NCI-H1048 (cell line): ENCODE data around the gene PIK3R5.
"Not testable (repeated sequence)": the region's sequence is repeated elsewhere in the genome, so short reads cannot be mapped to it uniquely, and the experiment has no call there.

Source experiments
- DNase-seq: peaks from one replicate; lab custom pipeline; 2025; lab: John Stamatoyannopoulos, UW

PIK3R5 gene, protein sequence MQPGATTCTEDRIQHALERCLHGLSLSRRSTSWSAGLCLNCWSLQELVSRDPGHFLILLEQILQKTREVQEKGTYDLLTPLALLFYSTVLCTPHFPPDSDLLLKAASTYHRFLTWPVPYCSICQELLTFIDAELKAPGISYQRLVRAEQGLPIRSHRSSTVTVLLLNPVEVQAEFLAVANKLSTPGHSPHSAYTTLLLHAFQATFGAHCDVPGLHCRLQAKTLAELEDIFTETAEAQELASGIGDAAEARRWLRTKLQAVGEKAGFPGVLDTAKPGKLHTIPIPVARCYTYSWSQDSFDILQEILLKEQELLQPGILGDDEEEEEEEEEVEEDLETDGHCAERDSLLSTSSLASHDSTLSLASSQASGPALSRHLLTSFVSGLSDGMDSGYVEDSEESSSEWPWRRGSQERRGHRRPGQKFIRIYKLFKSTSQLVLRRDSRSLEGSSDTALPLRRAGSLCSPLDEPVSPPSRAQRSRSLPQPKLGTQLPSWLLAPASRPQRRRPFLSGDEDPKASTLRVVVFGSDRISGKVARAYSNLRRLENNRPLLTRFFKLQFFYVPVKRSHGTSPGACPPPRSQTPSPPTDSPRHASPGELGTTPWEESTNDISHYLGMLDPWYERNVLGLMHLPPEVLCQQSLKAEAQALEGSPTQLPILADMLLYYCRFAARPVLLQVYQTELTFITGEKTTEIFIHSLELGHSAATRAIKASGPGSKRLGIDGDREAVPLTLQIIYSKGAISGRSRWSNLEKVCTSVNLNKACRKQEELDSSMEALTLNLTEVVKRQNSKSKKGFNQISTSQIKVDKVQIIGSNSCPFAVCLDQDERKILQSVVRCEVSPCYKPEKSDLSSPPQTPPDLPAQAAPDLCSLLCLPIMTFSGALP

DNA sequence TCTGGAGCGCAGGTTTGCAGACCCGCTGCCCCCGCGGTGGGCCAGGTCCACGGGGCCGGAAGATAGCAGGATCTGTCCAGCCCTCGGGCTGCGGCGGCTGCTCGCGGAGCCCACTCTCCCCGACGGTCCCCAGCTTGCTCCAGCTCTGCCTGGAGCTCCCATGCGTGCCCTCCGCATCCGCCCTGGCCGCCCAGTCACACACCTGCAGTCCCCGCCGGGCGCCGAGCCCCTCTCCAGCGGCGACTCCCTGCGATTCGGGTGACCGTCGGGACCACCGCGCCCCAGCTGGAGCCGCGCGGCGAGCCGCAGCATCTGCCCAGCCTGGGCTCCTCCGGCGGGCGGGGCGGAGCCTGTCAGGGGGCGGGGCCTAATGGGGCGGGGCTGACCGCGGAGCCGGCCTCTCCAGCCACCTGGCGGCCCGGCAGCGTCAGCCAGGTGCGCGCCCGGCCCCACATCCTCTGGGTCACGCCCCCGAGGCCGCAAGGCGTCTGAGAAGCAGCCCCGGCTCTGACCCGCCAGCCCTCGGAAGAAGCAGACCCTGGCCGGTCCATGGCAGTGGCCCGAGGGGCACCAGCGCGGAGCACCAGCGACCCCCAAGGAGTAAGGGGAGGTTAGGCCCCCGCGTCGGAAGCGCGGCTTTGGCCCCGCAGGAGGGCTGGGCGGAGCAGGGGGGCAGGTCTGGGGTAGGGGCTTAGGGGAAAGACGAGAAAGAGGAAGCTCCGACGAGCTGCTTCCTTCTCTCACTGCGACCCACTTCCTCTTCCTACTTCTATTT, at the start of gene PIK3R5:
TSS of gene PIK3R5 (minus strand) at position 314 of the 775 bp plus-strand sequence. CDS start 54,213 bp downstream, outside the sequence.
- DNase-seq: no peak

DNA sequence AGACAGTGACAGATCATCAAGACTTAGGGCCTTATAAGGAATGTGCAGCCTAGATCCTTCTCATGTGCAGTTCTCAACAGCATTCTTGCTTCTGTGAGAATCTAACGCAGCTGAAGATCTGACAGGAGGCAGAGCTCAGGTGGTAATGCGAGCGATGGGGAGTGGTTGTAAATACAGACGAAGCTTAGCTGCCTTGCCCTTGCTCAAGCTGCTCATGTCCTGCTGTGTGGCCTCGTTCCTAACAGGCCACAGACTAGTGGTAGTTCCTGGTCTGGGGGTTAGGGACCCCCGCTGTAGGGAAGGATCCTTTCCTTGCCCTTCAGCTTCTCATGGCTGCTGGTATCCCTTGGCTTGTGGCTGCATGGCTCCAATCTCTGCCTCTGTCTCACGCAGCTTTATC, 45.5 kb upstream of the PIK3R5 start:
- no peak for DNase-seq

DNA sequence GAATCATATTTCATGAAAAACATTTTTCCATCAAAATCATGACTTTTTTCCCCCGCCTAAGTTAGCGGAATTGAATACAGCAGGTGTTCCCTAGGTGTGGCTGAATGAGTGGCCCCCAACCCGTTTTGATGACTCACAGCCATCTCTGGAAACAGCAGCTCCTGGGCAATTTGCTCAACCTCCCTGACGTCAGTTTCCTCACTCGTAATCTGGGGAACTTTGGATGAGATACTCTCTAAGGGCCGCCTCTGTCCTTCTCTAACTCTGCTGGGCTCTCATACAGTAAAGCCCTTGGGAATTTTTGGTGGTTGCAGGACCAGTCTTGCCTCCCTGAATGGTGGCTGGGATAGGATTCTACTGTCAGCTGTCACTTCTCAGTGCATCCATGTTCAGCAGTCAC, 44.2 kb upstream of the PIK3R5 start:
- no peak for DNase-seq

DNA sequence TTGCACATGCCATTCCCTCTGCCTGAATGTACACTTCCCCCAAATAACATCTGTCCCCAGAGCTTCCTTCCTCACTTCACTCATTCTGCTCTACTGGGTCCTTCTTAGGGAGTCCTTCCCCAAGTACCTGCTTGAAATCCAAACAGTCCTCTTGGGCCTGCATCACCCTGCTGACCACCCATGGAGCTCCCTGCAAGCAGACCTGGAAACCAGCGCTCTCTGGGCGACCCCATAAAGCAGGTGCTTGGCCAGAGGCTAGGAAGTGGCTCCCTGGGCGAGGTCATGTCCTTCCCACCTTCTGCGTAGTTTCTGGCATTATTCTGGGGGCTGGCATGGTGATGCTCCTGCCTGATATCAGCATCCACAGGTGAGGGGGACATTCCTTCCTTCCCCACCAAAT, 43.6 kb upstream of the PIK3R5 start:
- DNase-seq: no peak

DNA sequence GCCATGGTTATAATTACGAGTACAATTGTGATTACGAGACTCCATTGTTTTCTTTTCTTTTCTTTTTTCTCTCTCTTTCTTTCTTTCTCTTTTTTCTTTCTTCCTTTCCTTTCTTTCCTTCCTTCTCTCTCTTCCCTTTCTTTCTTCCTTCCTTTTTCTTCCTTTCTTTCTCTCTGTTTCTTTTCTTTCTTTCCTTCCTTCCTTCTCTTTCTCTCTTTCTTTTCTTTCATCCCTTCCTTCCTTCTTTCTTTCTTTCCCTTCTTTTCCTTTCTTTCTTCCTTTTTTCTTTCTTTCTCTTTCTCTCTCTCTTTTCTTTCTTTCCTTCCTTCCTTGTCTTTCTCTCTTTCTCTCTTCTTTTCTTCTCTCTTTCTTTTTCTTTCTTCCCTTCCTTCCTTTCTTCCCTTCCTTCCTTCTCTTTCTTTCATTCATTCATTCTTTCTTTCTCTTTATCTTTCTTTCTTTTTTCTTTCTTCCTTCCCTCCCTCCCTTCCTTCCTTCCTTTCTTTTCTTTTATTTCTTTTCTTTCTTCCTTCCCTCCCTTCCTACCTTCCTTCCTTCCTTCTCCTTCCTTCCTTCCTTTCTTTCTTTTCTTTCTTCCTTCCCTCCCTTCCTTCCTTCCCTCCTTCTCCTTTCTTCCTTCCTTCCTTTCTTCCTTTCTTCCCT, 41.7 kb upstream of the PIK3R5 start:
- DNase-seq: no peak

DNA sequence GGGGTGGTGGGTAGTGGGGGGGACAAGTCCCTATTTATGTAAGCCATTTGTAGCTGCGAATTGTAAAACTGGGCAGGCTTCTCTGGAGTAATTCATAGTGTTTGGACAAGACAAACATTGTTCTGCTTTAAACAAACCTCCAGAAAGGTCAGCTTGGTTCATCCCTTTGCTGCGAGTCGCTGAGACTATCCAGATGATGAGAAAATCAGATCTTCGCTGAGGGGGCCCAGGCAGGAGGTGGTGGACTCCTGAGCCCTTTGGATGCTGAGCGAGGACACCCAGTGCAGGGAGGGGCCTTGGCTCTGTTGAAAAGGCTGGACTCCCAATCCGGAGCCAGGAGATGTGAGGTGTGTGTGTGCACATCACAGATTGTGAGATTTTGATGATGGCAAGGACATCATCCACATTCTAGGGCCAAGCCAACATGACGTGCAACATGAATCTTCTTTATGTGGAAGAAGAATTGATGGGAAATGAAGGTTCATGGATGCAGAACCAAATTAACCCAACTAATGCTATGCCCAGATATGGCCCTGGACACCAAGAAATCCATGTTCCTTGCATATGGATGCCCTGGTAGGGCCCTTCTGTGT, 40.8 kb upstream of the PIK3R5 start:
- DNase-seq: no peak

DNA sequence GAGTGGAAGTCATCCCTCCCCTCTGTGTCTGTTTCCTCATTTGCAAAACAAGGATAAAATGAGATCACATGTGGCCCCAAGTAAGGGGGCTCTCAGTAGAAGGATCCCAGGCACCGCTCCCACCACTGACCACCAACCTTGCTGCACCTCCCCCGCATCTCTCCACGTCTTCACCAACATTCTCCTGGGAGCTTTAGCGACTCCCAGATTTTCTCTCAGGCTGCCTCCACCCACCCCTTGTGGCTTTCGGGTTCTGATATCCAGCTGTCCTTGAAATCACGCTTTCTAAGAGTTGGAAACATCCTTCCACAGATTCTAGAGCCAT, 39.4 kb upstream of the PIK3R5 start:
- DNase-seq: no peak

DNA sequence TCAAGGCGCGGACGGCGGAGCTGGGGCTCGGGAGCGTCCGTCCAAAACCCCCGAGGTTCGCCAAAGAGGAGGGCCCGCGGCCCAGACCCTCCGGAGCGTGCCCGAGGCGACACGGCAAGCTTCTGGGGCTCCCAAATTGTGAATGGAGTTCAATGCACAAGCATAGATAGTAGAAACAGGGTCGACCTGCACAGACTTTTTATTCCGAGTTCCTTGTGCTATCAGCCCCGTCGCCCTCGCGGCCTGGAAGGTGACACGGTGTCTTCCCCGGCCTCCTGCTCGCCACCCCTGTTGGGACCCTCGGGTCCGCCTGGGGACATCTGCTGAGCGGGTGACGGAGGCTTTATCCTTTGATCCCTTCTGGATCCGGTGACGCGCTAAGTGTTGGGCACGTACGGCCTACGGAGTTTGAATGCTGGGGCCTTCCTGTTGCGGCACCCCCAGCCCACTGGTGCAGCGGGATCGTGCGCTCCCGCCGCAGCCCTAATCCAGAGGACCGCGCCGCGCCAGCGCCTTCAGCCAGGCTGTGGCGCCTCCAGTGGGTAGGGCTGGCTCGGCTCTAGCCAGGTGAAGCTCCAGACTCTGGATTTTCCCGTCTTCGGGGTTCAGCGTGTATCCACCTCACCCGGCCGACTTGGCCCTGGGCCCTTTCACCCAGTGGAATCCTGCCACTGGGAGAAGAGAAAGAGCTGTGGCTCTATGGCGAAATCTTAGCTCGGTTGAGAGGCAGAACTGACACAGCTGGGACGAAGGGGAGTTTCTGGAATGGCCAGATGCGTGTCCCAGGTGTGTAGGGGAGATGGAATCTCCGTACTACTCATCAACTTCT, 38.8 kb upstream of the PIK3R5 start:
- DNase-seq: no peak

DNA sequence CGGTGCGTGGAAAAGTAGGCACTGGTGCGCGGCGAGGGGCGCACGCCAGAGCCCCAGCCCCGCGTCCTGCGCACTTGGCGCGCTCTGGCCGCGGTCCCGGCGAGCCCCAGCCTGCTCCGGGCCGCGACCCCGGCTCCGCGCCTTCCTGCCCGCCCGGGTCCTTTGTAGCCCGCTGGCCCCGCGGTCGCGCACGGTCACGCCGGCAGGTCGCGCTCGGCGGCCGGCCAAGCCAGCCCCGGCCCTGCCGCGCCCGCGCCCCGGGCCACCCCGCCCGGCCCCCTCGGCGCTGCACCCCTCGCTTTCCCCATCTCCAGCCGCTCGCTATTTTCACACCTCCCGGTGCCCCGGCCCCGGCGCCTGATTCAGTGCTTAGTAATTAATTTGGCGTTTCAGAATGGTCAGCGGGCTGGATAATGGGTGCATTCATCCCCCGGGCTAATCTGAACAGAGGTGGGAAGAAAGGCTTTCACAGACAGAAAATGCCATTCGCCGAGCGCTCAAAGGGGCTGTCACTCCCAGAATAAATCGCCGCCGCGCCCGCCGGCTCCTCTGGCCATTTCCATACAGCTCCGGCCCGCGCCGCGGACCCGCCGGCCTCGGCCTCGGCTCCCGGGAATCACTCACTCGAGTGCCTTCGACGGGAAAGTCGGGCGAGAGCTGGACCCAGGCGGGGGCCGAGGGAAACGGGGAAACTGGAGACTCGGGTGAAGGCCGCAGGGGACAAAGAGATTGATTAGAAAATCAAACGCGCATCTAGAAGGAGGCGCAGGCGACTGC, 38.0 kb upstream of the PIK3R5 start:
- DNase-seq: no peak

DNA sequence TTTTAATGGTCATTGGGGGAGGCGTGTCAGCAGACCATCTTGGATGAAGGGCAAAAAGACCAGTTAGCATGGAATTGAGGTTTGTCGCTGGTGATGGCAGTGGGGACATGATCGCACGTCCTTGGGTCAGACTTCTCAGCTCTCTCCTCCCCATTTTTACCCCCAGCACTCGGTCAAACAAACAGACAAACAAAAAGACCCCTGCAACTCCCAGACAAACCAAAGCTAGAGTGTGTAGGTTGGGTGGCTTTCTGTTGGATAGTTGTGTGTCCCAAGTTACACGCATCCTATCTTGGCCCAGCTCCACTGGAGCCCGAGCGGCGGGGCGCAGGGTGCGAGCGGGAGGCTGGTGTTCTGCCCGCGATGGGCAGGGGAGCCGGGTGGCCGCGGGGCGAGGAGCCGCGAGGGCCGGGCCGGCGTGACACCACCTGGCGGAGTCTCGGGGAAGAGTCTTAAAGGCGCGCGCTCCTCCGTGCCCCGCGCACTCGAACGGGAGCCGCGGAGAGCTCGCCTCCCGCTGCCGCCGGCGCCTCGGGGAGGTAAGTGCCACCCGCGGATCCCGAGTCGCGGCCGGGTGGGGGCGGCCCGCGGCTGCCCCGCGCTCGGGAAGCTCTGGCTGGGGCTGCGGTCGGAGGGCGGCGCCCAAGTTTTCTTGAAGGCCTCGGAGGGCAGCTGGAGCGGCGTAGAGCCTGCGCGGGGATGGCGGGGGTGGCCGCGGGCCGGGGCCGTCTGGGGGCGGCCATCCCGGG, 37.3 kb upstream of the PIK3R5 start:
- no peak for DNase-seq

DNA sequence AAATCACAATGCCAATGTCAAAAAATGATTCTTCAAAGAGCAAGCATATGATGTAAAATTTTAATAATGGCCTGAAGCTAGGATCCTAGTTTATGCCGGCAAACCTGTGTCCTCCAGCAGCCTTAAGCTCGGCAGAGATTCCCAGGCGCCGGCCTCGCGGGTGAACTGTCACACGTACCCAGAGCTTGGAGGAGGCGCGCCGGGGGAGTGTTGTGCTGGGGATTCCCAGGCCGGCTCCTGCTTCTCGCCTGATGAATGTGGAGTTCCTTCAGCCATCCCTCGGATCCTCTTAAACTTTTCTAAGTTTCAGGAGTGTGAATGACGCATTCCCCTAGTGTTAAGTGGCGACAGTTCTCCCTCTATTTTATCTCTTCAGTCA, 36.7 kb upstream of the PIK3R5 start:
- no peak for DNase-seq

DNA sequence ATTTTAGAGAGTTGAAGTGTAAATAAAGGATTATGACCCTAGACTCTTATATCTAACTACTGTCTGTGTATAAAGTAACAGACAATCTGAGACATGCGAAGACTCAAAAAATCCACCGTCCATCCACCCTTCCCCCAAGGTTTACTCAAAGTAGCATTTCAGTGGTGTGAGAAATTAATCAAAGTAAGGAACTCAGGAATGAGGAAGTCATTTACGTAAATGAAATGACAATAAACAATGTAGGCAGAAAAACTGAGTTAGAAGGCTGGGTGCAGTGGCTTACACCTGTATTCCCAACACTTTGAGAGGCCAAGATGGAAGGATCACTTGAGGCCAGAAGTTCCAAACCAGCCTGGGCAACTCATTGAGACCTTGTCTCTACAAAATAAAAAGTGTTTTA, 36.1 kb upstream of the PIK3R5 start:
- no peak for DNase-seq

DNA sequence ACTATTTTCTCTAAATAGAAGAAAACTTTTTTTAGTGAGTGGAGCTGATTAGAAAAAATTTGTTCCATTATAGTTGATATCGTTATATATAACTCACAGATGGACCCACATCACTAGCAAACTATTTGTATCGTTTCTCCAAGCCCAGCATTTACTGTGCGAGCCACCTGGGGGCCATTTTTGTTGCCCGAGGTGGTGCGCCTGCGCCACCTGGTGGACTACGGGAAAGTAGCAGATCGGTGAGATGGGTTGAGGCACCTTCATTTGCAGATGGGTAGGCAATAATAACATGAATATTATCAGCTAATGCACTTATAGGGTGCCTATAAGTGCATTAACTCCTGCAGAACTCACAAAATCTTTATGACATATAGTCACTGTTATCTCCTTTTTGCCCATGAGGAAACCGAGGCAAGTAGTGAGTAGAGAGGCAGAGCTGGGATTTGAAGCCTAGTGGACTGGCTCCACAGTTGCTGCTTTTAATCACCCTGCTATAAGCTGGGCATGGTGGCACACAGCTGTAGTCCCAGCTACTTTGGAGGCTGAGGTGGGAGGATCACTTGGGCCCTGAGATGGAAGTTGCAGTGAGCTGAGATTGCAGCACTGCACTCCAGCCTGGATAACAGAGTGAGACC, 32.6 kb upstream of the PIK3R5 start:
- DNase-seq: peak; percentile 31

DNA sequence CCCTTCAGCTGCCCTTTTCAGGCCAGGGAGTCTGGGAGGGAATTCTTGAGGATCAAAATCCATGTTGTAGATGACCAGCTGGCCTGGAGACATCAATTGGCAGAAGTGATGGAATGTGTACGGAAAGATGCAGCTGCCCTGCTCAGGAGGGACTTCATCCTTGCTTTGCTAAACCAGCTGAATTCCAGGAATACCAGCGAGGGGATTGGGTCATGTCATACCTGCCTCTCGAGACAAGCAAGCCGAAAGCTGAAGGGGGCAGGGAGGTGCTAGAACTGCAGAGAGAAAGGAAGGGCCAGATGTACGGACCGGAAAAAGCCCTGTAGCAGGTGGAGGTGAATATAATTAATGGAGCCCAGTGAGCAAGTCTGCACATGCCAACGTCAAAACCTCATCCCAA, 30.2 kb upstream of the PIK3R5 start:
- DNase-seq: no peak

DNA sequence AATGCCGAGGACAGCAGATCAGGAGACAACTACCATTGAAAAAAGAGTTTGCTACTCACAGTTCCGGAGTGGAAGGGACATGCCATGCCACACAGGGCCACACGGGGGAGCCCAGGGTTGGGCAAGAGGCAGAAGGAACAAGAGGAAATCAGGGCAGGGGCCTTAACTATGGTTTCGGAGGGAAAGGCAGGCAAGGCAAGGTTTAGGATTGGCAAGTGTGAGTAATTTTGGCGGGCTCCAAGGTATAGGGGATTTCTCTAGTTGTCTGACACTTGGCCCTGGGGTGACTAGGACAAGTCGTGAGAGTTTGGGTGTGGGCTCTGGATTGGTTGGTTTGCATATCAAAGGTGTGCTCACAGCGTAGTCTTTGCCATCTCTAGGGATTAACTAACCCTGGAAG, 28.8 kb upstream of the PIK3R5 start:
- DNase-seq: no peak

DNA sequence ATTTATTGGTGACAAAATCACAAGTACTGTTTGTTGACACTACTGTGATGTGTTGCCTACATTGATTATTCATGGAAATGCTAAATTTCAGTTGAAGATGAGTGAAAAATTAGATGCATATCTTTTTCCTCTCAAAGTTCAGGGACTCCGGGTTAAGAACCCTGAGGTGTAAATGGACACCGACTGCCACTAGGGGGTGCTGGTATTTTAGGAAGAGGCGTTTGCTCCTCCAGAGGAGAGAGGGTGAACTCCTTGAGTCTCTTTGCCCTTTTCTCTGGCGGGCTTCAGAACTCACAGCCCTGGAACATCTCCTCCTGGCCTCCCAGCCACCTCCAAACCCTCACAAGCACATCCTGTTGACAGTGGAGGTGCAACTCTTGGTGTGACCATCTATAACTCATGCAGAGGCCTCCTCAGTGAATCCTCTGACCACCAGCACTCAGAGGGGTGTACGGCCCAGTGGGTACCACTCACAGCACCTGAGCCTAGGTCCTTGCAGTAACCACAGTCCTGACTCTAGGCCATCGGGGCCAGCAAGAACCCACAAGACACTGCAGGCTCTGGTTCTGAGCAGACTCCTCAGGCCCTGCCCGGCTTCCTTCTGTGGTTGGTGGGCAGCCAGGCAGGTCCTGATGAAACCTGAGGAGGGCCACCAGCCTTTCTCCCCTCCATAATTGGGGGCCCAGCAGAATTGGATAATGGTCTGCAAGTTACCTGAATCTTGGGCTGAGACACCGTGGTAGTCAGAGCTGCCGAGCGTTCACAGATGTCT, 26.2 kb upstream of the PIK3R5 start:
- DNase-seq: no peak

DNA sequence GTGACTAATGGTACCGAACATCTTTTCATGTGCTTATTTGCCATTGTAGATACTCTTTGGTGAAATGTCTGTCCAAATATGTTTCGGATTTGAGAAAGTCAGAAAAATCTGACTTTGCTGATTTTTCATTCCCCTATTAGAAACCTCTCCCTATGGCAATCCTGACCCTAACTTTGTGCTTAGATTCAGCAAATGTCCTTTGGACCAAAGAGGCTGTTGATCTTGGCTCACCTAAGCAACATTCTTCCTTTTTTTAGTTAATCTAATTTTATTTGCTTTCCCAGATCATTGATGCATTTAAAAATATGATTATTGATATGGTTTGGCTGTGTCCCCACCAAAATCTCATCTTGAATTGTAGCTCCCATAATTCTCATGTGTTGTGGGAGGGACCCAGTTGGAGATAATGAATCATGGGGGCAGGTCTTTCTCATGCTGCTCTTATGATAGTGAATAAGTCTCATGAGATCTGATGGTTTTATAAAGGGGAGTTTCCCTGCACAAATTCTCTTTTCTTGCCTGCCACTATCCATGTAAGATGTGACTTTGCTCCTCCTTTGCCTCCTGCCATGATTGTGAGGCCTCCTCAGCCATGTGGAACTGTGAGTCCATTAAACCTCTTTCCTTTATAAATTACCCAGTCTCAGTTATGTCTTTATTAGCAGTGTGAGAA, 22.9 kb upstream of the PIK3R5 start:
- not testable (repeated sequence) for DNase-seq
